ENCODE measurements around the gene SFXN2.
"Not testable (repeated sequence)": the region's sequence is repeated elsewhere in the genome, so short reads cannot be mapped to it uniquely, and the experiment has no call there.

SFXN2 gene

DNA sequence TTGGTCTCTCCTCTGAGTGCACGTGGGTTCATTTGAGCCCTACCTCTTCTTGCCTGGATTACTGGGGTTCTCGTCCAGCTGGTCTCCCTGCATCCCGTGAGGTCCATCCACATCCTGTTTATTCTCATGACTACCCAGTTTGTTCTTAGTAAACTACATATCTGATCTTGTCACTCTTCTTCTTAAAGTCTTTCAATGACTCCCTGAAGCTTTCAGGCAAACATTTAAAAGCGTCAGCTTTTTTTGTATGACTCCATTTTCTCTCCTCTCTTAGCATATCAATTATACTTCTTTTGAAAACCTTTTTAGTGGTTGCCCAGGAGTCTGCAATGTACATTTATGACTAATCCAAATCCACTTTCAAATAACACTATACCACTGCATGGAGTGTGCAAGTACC is 7.5 kb downstream of the SFXN2 start:
- no peak for DNase-seq

DNA sequence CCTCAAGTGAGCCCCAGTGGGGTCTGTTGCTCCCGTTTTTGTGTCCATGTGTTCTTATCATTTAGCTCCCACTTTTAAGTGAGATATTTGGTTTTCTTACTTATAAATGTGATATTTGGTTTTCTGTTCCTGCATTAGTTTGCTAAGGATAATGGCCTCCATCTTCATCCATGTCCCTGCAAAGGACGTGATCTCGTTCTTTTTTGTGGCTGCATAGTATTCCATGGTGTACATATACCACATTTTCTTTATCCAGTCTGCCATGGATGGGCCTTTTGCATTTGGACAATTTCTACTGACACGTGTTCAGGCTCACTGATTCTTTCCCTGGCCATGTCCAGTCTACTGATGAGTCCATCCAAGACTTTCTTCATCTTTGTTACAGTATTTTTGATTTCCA is 9.6 kb downstream of the SFXN2 start:
- DNase-seq: no peak

- no peak for DNase-seq
These were observed 11.8 kb downstream of the SFXN2 start for GRCh38 chr10:102726274-102726673.

- no peak for DNase-seq
These were observed 12.8 kb downstream of the SFXN2 start for GRCh38 chr10:102727037-102727818.

DNA sequence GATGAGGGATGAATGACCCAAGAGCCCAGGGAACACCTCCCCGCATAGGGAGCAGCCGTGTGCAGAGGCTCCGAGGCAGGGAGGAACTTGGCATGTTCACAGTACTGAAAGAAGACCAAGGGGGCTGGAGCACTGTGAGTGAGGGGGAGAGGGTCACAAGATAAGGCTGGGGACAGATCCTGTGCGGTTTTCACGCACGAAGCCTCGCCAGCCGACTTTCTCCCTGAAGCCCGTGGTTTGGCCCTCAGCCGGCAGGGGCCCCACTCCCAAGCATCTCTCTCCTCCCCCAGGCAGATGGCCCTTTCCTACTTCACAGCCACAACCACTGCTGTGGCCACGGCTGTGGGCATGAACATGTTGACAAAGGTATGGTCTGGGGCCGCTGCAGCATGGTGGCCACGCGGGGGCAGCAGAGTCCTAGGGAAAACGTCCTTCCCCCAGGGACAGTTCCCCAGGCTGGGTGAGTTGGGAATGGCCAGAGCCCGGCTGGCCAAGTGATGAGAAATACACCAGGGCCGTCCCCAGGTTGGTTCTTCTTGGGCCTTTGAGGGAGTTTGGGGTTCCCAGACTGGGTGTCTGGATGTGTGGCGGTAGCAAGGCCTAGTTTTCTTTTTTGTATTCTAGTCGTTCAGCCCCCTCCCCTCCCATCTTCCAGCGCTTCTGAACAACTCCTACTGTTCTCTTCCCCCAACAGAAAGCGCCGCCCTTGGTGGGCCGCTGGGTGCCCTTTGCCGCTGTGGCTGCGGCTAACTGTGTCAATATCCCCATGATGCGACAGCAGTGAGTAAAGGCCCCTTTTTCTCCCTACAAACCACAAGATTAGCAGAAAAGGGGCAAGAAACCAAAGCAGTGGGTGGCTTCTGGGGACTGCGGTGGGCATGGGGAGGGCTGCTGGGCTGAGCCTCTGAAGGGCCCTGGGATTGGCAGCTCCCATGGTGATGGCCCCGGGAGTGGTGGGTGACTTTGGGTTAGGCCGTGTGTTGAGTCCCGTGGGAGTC is 14.9 kb downstream of the SFXN2 start:
- DNase-seq: peak; percentile 48

- DNase-seq: no peak
These were observed 16.9 kb downstream of the SFXN2 start for GRCh38 chr10:102731222-102731800.

GRCh38 chr10:102732661-102733060 is 18.2 kb downstream of the SFXN2 start:
- no peak for DNase-seq

- DNase-seq: no peak
These were observed 20.7 kb downstream of the SFXN2 start for GRCh38 chr10:102735065-102735562.

GRCh38 chr10:102738692-102739121 is 24.3 kb downstream of the SFXN2 start:
- no peak for DNase-seq

GRCh38 chr10:102740229-102740628 is 25.8 kb downstream of the SFXN2 start:
- DNase-seq: no peak

- DNase-seq: no peak
These were observed 27.3 kb downstream of the SFXN2 start for GRCh38 chr10:102741726-102742237.

DNA sequence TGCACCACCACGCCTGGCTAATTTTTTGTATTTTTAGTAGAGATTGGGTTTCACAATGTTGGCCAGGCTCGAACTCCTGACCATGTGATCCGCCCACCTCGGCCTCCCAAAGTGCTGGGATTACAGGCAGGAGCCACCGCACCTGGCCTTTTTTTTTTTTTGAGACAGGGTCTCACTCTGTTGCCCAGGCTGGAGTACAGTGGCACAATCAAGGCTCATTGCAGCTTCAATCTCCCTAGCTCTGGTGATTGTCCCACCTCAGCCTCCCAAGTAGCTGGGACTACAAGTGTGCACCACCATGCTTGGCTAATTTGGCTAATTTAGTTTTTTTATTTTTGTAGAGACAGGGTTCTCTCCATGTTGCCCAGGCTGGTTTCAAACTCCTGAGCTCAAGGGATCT is 27.9 kb downstream of the SFXN2 start:
- not testable (repeated sequence) for DNase-seq

DNA sequence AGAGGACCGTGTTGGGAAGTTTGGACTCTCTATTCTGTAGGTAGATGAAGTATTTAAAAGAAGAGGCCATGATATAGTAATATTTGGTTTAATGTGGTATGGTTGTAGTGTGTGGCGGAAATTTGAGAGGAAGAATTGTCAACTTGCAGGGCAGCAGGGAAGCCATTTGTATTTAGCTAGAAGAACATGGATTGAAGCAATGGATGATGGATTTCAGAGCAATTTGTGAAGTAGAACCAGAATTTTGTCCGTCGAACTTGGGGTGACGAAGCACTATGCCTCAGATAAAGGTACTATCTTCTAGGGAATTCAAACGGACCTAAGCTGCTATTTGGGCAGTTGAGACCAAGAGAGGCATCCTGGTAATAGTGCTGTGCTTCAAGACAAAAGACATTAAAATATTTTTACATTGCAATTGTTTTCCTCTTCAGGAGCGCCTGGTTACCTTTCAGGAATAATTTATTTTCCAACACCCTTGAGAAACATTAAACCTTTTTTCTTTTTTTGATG is 28.7 kb downstream of the SFXN2 start:
- DNase-seq: no peak

DNA sequence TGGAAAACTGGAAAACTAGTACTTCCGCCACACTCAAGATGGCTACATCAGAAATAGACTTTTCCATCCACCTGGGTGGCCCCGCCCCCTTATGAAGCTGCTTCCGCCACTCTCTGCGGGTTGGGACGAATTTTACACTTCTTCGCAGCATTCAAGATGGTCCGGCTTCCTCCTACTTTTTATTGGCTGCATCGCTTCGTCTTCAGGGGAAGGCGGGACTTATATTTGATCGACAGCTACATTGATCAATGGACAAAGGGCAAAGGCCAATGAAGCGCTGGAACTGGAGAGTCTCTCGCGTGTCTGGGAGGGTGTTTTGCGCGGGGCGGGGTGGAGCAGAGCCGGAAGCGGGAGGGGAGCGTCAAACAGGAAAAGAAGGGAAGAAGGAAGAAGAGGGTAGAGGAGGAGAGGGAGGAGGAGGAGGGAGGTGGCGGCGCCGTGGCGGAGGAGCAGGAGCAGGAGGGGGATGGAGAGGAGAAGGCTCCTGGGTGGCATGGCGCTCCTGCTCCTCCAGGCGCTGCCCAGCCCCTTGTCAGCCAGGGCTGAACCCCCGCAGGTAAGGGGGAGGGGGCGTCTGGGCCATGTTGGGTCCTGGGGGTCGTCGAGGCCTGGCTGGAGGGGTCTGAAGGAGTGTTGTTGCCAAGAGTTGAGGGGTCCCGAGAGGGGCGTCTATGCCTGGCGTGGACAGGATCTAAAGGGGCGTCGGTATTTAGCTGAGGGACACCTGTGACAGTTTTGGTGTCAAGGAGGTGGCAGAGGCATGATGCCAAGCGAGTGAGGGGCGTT is 29.3 kb downstream of the SFXN2 start, which contains the start of gene WBP1L:
TSS of gene WBP1L (plus strand) at position 361 of the 786 bp plus-strand sequence. CDS start at position 467, 106 bp downstream.
- peak; percentile 95 for DNase-seq

GRCh38 chr10:102744374-102745051 is 30.1 kb downstream of the SFXN2 start:
- no peak for DNase-seq

DNA sequence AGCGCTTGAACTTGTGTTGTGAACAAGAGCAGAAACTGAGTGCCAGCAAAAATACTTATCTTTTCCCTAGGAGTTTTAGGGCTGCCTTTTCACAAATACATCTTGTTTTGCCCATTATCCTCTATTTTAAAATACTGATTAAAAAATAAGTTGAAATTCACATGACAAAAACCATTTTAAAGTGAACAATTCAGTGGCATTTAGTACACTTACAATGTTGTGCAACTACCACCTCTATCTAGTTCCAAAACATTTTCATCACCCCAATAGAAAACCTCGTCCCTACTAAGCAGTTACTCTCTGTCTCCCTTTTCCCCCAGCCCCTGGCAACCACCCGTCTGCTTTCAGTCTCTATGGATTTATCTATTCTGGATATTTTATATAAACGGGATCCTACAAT is 30.7 kb downstream of the SFXN2 start:
- no peak for DNase-seq

- no peak for DNase-seq
These were observed 38.0 kb downstream of the SFXN2 start for GRCh38 chr10:102752266-102752930.

DNA sequence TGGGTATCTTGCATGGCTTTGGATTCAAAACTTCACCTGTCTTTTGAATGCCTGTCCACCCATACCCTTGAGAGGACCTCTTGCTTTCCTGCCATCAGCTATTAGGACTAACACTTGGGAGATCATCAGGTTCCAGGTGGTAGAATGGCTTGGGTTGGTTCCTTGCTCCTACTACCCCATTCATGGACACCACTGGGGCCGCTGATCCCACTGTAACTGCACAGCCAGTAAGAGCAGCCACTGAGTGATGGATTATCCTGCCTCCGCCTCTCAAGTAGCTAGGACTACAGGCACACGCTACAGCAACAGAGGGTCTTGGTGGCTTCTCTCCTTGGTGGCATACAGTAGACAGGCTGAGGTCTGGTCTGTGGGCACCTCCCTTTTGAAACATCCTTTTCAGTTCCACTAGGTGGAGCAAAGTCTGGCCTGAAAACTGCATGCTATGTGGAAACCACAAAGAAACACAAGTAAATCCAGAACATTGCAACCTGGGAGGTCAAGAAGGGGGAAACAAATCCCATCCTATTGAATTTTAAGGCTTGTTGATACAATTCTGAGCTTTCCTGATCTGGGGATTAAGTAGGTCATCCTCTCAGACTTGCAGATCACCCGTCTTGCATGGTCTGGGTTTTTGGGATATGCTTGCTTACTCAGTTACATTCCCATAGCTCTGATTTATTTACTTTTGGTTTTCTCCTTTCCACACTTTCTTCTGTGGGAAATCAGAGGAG is 38.7 kb downstream of the SFXN2 start:
- DNase-seq: no peak

DNA sequence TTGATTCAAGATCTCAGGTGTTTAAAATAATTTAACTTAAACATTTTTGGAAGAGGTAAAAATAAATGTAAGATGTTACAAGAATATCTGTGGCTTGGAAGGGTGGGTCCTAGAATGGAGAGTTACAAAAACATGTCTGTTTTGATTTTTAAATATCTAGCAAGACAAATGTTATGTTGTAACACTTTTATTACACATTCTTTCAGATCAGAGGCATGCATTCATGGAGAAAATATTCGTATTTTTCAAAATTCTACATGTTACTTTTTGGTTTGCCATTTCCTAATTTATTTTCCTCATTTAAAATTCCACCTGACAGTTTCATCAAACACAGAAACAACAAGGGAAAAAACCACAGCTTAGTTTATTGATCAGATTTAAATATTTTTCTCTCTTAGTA is 39.3 kb downstream of the SFXN2 start:
- DNase-seq: no peak

DNA sequence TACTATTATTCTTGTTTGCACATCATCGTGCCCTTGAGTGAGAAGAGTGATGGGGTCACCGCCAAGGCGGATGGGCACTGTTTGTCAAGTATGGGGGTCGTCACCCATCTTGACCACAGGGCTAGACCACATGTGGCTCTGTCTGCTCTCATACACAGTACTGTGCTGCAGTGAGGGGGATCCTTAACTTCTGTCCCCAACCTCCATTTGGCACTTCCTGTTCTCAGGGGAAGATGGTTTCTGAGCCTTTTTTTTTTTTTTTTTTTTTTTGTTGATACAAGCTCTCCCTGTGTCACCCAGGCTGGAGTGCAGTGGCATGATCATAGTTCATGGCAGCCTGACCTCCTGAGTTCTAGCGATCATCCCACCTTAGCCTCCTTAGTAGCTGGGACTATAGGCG is 42.9 kb downstream of the SFXN2 start:
- DNase-seq: no peak

All from activated naive CD4-positive, alpha-beta T cell treated with Interleukin-2 at 50 U/mL for 16 hours (primary cell).